ENCODE data around the gene HBB.
"Not testable (repeated sequence)": the region's sequence is repeated elsewhere in the genome, so short reads cannot be mapped to it uniquely, and the experiment has no call there.

The HBB gene

GRCh38 chr11:5226732-5227310, at the start of gene HBB:
Gene HBB, minus strand, starts transcription at chr11:5227071. Its CDS starts 50 bp downstream, at chr11:5227021.
- no peak for DNase-seq

- DNase-seq = no peak
Measured at GRCh38 chr11:5275369-5276110, 48.7 kb upstream of the HBB start.

- no peak for DNase-seq
Measured at GRCh38 chr11:5274395-5274794, 47.5 kb upstream of the HBB start.

GRCh38 chr11:5272395-5273017, 45.6 kb upstream of the HBB start:
- DNase-seq = no peak

- no peak for DNase-seq
Measured at GRCh38 chr11:5269715-5270147, 42.9 kb upstream of the HBB start, which contains the start of gene HBE1. Gene HBE1, minus strand, starts transcription at chr11:5269945. Its CDS starts 55 bp downstream, at chr11:5269890.

- DNase-seq = no peak
Measured at GRCh38 chr11:5267033-5267563, 40.2 kb upstream of the HBB start.

GRCh38 chr11:5266609-5267008, 39.7 kb upstream of the HBB start:
- DNase-seq = no peak

GRCh38 chr11:5265832-5266231, 39.0 kb upstream of the HBB start:
- DNase-seq = no peak

- no peak for DNase-seq
Measured at GRCh38 chr11:5258543-5259262, 31.8 kb upstream of the HBB start.

- no peak for DNase-seq
Measured at GRCh38 chr11:5257296-5257695, 30.4 kb upstream of the HBB start.

GRCh38 chr11:5254646-5255413, 28.0 kb upstream of the HBB start, which contains the start of gene HBG2:
Gene HBG2, minus strand, starts transcription at chr11:5254781. Its CDS starts 53 bp downstream, at chr11:5254728.
- DNase-seq = not testable (repeated sequence)

- DNase-seq = not testable (repeated sequence)
Measured at GRCh38 chr11:5254023-5254422, 27.2 kb upstream of the HBB start.

GRCh38 chr11:5253440-5253839, 26.6 kb upstream of the HBB start:
- not testable (repeated sequence) for DNase-seq

GRCh38 chr11:5252919-5253265, 26.0 kb upstream of the HBB start:
- no peak for DNase-seq

GRCh38 chr11:5252192-5252918, 25.5 kb upstream of the HBB start:
- DNase-seq = no peak

GRCh38 chr11:5251746-5252145, 24.9 kb upstream of the HBB start:
- DNase-seq = no peak

GRCh38 chr11:5250543-5251204, 23.8 kb upstream of the HBB start:
- no peak for DNase-seq

- not testable (repeated sequence) for DNase-seq
Measured at GRCh38 chr11:5249807-5250396, 23.0 kb upstream of the HBB start, which contains the start of gene HBG1. Gene HBG1, minus strand, starts transcription at chr11:5249857. Its CDS starts 53 bp downstream, at chr11:5249804.

- not testable (repeated sequence) for DNase-seq
Measured at GRCh38 chr11:5248498-5248897, 21.6 kb upstream of the HBB start.

GRCh38 chr11:5247472-5248192, 20.8 kb upstream of the HBB start:
- DNase-seq = peak in 1 of 2 experiments; percentile 8

Measured in NCI-H524 (cell line).